Endometrial microvascular endothelial cells (primary cell): ENCODE data around the gene ECHS1. TPM values are rescaled to one million over a fixed set of nuclear protein-coding genes. Genes with fewer than 3 reads are reported as not detected.

Experiments
- in situ Hi-C: cut with HindIII; loops from 2 replicates; pipeline ENCODE4 v1.10.0; 2017; ENCODE audit warnings: low sequenced_read_pairs, low pct_unique_long_range_greater_than_20kb; ENCODE audit errors: inconsistent ontology term
- total RNA-seq: library from RNA; depleted of rRNA; stranded (reverse); fragments of >200 nt; gene quantifications from one replicate; pipeline ENCODE4 v1.2.3, GENCODE V29; 2015; ENCODE audit errors: inconsistent ontology term

ECHS1 gene
- total RNA-seq, 1 donor from 2014 or later: 136 TPM

GRCh38 chr10:133350283-133350949 is 22.7 kb downstream of the ECHS1 start:
- in situ Hi-C loops: no loop called here

- in situ Hi-C loops: no loop called here
These were observed 23.6 kb downstream of the ECHS1 start for GRCh38 chr10:133349577-133350011.

GRCh38 chr10:133349160-133349568 is 24.0 kb downstream of the ECHS1 start:
- in situ Hi-C loops: no loop called here

GRCh38 chr10:133347710-133348517 is 25.2 kb downstream of the ECHS1 start:
- in situ Hi-C loops: no loop called here

GRCh38 chr10:133346413-133346812 is 26.7 kb downstream of the ECHS1 start:
- in situ Hi-C loops: no loop called here

GRCh38 chr10:133344236-133344635 is 28.9 kb downstream of the ECHS1 start:
- in situ Hi-C loops: no loop called here

GRCh38 chr10:133343558-133343957 is 29.6 kb downstream of the ECHS1 start:
- in situ Hi-C loops: no loop called here

- in situ Hi-C loops: no loop called here
These were observed 30.2 kb downstream of the ECHS1 start for GRCh38 chr10:133342942-133343341.

GRCh38 chr10:133341983-133342382 is 31.2 kb downstream of the ECHS1 start:
- in situ Hi-C loops: no loop called here

- in situ Hi-C loops: no loop called here
These were observed 33.3 kb downstream of the ECHS1 start for GRCh38 chr10:133339708-133340380.

- in situ Hi-C loops: no loop called here
These were observed 34.8 kb downstream of the ECHS1 start for GRCh38 chr10:133338080-133339071.

- in situ Hi-C loops: no loop called here
These were observed 35.8 kb downstream of the ECHS1 start for GRCh38 chr10:133337370-133337725.

GRCh38 chr10:133336577-133337369 is 36.4 kb downstream of the ECHS1 start, which contains the start of gene CALY:
TSS of gene CALY (minus strand) at chr10:133336896. CDS start at chr10:133328989, 7,907 bp downstream.
- in situ Hi-C loops: no loop called here

GRCh38 chr10:133336118-133336576 is 37.0 kb downstream of the ECHS1 start:
- in situ Hi-C loops: no loop called here

- in situ Hi-C loops: no loop called here
These were observed 37.7 kb downstream of the ECHS1 start for GRCh38 chr10:133335246-133336117.

- in situ Hi-C loops: no loop called here
These were observed 38.5 kb downstream of the ECHS1 start for GRCh38 chr10:133334503-133335245.
